ENCODE measurements around the gene PPP1R36.
"Not testable (repeated sequence)": the region's sequence is repeated elsewhere in the genome, so short reads cannot be mapped to it uniquely, and the experiment has no call there.

Gene PPP1R36

DNA sequence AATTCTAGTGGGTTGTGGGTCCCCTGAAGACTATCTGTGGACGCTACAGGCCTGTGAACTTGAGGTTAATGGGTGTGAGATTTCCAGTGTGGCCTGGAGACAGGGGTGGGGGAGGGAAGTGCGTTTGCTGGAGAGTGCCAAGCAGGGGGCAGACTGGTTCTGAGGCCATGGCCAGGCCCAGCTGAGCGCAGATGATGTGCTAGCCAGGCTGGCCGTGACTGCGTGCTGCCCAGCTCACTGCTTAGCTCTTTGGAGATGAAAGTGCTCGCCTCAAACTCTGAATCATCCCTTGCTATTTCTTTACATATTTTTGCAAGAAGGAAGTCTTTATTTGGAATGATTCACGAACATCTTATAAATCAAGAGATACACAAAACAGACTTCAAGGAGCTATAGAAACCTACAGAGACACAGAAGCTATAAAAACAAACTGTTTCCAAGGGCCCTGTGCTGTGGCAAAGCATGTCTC is 79.2 kb downstream of the PPP1R36 start:
- POLR2A ChIA-PET, result interaction anchor here (1.1 kb wide), 1 partner anchor 125 kb away, joined by 3 read pairs; the partner anchor contains the start of gene ZBTB1
- no peak for DNase-seq (ENCODE audit: extremely low spot score)
- CTCF ChIA-PET, result interaction anchor here (0.6 to 1.3 kb wide), 2 partner anchors 9 to 1018 kb away, joined by 3 to 4 read pairs; no protein-coding TSS in a partner anchor
- TF ChIP-seq ARNT (IDR thresholded peaks at IDR 0.05) (no peak), FOXM1 (IDR thresholded peaks at IDR 0.05; ENCODE audit: borderline replicate concordance) (no peak), CTBP1 (IDR thresholded peaks at IDR 0.05; ENCODE audit: borderline replicate concordance) (no peak), FOXK2 (IDR thresholded peaks at IDR 0.05) (no peak), L3MBTL2 (conservative IDR thresholded peaks at IDR 0.05) (no peak)

DNA sequence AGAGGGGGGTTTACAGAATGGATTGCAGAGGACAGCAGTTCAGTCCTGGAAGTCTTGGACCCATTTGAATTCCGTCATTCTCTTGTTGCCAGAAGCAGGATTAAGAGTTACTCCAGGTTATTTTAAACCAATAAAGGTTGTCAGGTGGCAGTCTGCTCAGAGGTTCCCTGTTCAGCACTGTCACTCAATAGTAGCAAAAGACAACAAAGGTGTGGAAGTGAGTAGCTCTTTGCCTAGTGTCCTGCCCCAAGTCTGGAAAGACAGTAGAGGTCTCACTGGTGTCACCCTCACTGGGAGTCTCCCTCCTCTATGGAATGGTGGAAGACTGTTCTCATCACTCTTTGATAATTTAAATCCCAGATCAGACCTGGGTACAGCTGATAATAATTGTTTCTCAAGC is 81.0 kb downstream of the PPP1R36 start:
- ChIA-PET POLR2A (interaction anchor here (1.2 kb wide), 1 partner anchor 90 kb away, joined by 6 read pairs; the partner anchor contains the start of gene HSPA2), CTCF (interaction anchor here (0.6 to 1.1 kb wide), 2 partner anchors 9 to 192 kb away, joined by 4 read pairs; no protein-coding TSS in a partner anchor)
- no peak for DNase-seq (ENCODE audit: extremely low spot score)
- TF ChIP-seq FOXA1 (IDR thresholded peaks at IDR 0.05) (no peak), FOXM1 (IDR thresholded peaks at IDR 0.05; ENCODE audit: borderline replicate concordance) (no peak), TARDBP (IDR thresholded peaks at IDR 0.05) (no peak), LEF1 (IDR thresholded peaks at IDR 0.05; ENCODE audit: borderline replicate concordance) (no peak), ARNT (IDR thresholded peaks at IDR 0.05) (no peak), ZNF384 (IDR thresholded peaks at IDR 0.05) (no peak), FOXK2 (IDR thresholded peaks at IDR 0.05) (no peak), ELF4 (IDR thresholded peaks at IDR 0.05) (no peak), NFRKB (IDR thresholded peaks at IDR 0.05) (no peak), SP1 (IDR thresholded peaks at IDR 0.05) (no peak), BHLHE40 (IDR thresholded peaks at IDR 0.05; ENCODE audit: borderline replicate concordance) (no peak), L3MBTL2 (conservative IDR thresholded peaks at IDR 0.05) (no peak), SUZ12 (IDR thresholded peaks at IDR 0.05) (no peak), CTBP1 (IDR thresholded peaks at IDR 0.05; ENCODE audit: borderline replicate concordance) (no peak), HDGF (IDR thresholded peaks at IDR 0.05; ENCODE audit: borderline replicate concordance) (no peak)
- TF ChIP-seq, protein P1, sequence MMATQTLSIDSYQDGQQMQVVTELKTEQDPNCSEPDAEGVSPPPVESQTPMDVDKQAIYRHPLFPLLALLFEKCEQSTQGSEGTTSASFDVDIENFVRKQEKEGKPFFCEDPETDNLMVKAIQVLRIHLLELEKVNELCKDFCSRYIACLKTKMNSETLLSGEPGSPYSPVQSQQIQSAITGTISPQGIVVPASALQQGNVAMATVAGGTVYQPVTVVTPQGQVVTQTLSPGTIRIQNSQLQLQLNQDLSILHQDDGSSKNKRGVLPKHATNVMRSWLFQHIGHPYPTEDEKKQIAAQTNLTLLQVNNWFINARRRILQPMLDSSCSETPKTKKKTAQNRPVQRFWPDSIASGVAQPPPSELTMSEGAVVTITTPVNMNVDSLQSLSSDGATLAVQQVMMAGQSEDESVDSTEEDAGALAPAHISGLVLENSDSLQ (IDR thresholded peaks at IDR 0.05), result no peak

DNA sequence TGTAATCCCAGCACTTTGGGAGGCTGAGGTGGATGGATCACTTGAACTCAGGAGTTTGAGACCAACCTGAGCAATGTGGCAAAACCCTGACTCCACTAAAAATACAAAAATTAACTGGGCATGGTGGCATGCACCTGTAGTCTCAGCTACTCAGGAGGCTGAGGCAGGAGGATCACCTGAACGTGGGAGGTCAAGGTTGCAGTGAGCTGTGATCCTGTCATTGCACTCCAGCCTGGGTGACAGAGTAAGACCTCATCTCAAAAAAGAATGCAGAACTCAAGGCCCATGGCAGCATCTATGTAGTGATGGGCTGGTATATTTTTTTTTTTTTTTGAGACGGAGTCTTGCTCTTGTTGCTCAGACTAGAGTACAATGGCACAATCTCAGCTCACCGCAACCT is 81.5 kb downstream of the PPP1R36 start:
- CTCF ChIA-PET, result interaction anchor here (0.6 kb wide), 1 partner anchor 192 kb away, joined by 4 read pairs; no protein-coding TSS in a partner anchor

DNA sequence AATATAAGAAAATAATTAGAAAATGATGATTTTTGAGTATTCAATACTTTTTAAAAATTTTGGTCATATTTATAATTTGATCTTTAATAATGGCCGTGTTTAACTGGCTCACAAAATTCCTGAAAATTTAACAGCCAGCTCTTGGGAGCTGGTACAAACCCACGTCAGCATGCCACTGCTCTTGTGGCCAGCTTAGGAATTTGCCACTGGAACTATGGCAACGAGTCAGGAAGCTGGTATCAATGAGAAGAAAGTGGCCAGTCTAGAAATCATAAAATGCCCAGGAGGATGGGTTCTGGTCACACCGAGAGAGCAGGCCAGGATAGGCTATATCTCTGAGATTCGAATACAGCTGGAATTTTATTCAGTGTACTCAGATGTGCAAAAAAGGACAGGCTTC is 82.3 kb downstream of the PPP1R36 start:
- POLR2A ChIA-PET, result interaction anchor here (1.2 kb wide), 1 partner anchor 127 kb away, joined by 6 read pairs; the partner anchor contains the start of gene ZBTB1
- no peak for DNase-seq (ENCODE audit: extremely low spot score)

More for the DNA sequence above, 81.5 kb downstream of the PPP1R36 start:
- DNase-seq (ENCODE audit: extremely low spot score), result not testable (repeated sequence)
- POLR2A ChIA-PET, result interaction anchor here (1.2 kb wide), 2 partner anchors 91 to 127 kb away, joined by 6 read pairs; partner anchors contain the start of genes HSPA2 and ZBTB1

DNA sequence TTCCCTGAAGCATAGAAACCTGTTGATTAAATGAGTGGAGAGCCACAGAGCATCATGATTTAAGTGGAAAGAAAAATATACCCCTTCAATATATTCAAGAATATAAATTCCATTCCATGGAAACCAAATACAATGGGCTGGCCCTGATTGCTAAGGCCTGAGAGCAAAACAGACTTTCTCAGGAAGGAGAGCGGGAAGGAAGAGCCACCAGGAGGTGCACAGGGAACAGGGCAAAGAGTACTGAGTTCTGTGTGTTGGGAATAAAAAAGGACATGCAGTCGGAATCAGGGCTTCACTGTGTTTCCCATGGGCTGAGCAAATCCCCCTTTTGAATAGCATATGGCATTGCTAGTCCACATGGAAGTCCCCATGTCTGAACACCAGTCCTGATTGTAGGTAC is 84.8 kb downstream of the PPP1R36 start:
- no peak for TF ChIP-seq CTBP1 (IDR thresholded peaks at IDR 0.05; ENCODE audit: borderline replicate concordance)
- no peak for TF ChIP-seq FOXK2 (IDR thresholded peaks at IDR 0.05)
- TF ChIP-seq ARNT (IDR thresholded peaks at IDR 0.05), result no peak
- no peak for TF ChIP-seq FOXA1 (IDR thresholded peaks at IDR 0.05)
- TF ChIP-seq SP1 (IDR thresholded peaks at IDR 0.05), result no peak
- TF ChIP-seq, protein P1 (IDR thresholded peaks at IDR 0.05), result no peak
- no peak for TF ChIP-seq BHLHE40 (IDR thresholded peaks at IDR 0.05; ENCODE audit: borderline replicate concordance)
- no peak for TF ChIP-seq TARDBP (IDR thresholded peaks at IDR 0.05)
- no peak for TF ChIP-seq HDGF (IDR thresholded peaks at IDR 0.05; ENCODE audit: borderline replicate concordance)
- TF ChIP-seq SUZ12 (IDR thresholded peaks at IDR 0.05), result no peak
- CTCF ChIA-PET, result no interaction called here
- DNase-seq (ENCODE audit: extremely low spot score), result no peak
- POLR2A ChIA-PET, result no interaction called here

More for the DNA sequence above, 82.3 kb downstream of the PPP1R36 start:
- TF ChIP-seq SP1 (IDR thresholded peaks at IDR 0.05) (no peak), FOXA1 (IDR thresholded peaks at IDR 0.05) (no peak), BHLHE40 (IDR thresholded peaks at IDR 0.05; ENCODE audit: borderline replicate concordance) (no peak), TARDBP (IDR thresholded peaks at IDR 0.05) (no peak), HDGF (IDR thresholded peaks at IDR 0.05; ENCODE audit: borderline replicate concordance) (no peak), ZNF384 (IDR thresholded peaks at IDR 0.05) (no peak), FOXK2 (IDR thresholded peaks at IDR 0.05) (no peak), FOXM1 (IDR thresholded peaks at IDR 0.05; ENCODE audit: borderline replicate concordance) (no peak), CTBP1 (IDR thresholded peaks at IDR 0.05; ENCODE audit: borderline replicate concordance) (no peak), LEF1 (IDR thresholded peaks at IDR 0.05; ENCODE audit: borderline replicate concordance) (no peak), ELF4 (IDR thresholded peaks at IDR 0.05) (no peak), L3MBTL2 (conservative IDR thresholded peaks at IDR 0.05) (no peak)
- TF ChIP-seq, protein P1 (IDR thresholded peaks at IDR 0.05), result no peak
- CTCF ChIA-PET, result no interaction called here

DNA sequence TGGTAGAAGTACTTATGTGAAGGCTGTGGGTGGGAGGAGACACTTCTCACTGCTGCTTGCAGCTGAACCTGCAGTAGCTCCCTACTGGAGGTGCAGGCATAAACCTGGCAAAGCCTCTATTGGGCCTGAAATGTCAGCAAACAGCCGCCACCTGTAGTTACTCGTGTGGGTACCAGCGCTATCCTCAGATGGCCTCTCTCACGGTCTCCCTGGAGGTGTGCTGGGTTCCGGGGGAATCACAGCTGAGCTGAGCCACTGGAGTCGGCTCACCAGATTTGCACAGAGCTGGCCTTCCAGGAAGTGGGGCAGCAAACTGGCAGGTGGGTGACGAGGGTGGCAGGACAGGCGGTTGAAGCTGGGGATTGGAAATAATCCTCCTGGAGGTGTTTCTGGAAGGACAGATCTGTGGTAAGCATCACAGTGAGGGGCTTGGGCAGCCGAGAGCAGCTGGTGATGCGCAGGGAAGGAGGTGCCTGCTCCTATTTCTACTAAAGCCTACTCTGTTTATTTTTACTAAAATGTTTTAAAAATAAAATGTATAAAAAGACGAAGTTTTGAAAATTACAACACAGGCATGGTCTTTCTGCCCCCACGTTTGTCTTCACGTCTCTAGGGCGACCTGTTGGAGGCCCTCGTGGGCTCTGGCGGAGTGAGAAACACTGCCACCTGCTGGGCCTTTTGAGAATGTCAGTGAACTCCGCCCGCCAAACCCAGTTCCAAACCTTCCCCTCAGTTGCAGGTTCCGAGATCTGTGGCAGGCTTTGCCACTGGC is 86.6 kb downstream of the PPP1R36 start:
- ChIA-PET POLR2A (interaction anchor here (0.9 to 1.9 kb wide), 3 partner anchors 96 to 298 kb away, joined by 4 to 6 read pairs (median 4); partner anchors contain the start of gene HSPA2), CTCF (interaction anchor here (0.5 to 2.2 kb wide), 17 partner anchors 9 to 170 kb away, joined by 3 to 13 read pairs (median 4); partner anchors contain the start of gene AKAP5)
- TF ChIP-seq ZNF384 (IDR thresholded peaks at IDR 0.05) (no peak), ARNT (IDR thresholded peaks at IDR 0.05) (no peak), FOXA1 (IDR thresholded peaks at IDR 0.05) (no peak), NFRKB (IDR thresholded peaks at IDR 0.05) (no peak), LEF1 (IDR thresholded peaks at IDR 0.05; ENCODE audit: borderline replicate concordance) (no peak), FOXM1 (IDR thresholded peaks at IDR 0.05; ENCODE audit: borderline replicate concordance) (no peak), L3MBTL2 (conservative IDR thresholded peaks at IDR 0.05) (no peak), HDGF (IDR thresholded peaks at IDR 0.05; ENCODE audit: borderline replicate concordance) (no peak), FOXK2 (IDR thresholded peaks at IDR 0.05) (no peak), CTBP1 (IDR thresholded peaks at IDR 0.05; ENCODE audit: borderline replicate concordance) (no peak), TARDBP (IDR thresholded peaks at IDR 0.05) (no peak)
- TF ChIP-seq, protein P1 (IDR thresholded peaks at IDR 0.05), result no peak
- DNase-seq (ENCODE audit: extremely low spot score), result peak; percentile 80

Data from HEK293T (cell line).